HL-60 (cell line): ENCODE data around the gene SLC7A10.

ENCODE experiments used
- DNase-seq, 2 experiments: peaks; one replicate each; pipeline ENCODE4 v3.0.0-alpha.2; 2010 to 2020; ENCODE audit warnings: low read depth in 1 of 2, low spot score in 1 of 2
- H3K27ac ChIP-seq: fragments of 250-450 bp; sonication (Bioruptor Pico); replicated peaks from 2 replicates; pipeline ENCODE4 v1.5.1; 2020; ENCODE audit warnings: mild to moderate bottlenecking, moderate library complexity
- H3K27me3 ChIP-seq: fragments of 250-450 bp; sonication (Bioruptor Pico); 2 replicates; pipeline ENCODE4 v1.5.1; 2021; ENCODE audit warnings: mild to moderate bottlenecking, moderate library complexity; ENCODE audit not compliant: insufficient read depth, poor library complexity, severe bottlenecking
- H3K4me3 ChIP-seq: replicated peaks from 2 replicates; pipeline ENCODE4 v1.5.1; 2011; ENCODE audit warnings: mild to moderate bottlenecking, control low read depth, low read length; ENCODE audit not compliant: insufficient read depth
- GABPA ChIP-seq: IDR thresholded peaks from 2 replicates; pipeline ENCODE4 v1.6.1; 2012; ENCODE audit warnings: low read depth
- POLR2AphosphoS5 ChIP-seq: IDR thresholded peaks from 2 replicates; pipeline ENCODE4 v1.6.1; 2012; ENCODE audit warnings: low read depth
- SPI1 ChIP-seq: IDR thresholded peaks from 2 replicates; pipeline ENCODE4 v1.6.1; 2012; ENCODE audit warnings: low read depth, mild to moderate bottlenecking, borderline replicate concordance
- TF ChIP-seq, protein P1 (sequence below): IDR thresholded peaks from 2 replicates; pipeline ENCODE4 v1.6.1; 2012; ENCODE audit warnings: low read depth; ENCODE audit not compliant: insufficient replicate concordance
- TF ChIP-seq, protein P2 (sequence below): IDR thresholded peaks from one replicate; pipeline ENCODE4 v1.5.1; 2011; ENCODE audit warnings: low read length, control low read depth, inconsistent platforms; ENCODE audit not compliant: insufficient read depth

The SLC7A10 gene

DNA sequence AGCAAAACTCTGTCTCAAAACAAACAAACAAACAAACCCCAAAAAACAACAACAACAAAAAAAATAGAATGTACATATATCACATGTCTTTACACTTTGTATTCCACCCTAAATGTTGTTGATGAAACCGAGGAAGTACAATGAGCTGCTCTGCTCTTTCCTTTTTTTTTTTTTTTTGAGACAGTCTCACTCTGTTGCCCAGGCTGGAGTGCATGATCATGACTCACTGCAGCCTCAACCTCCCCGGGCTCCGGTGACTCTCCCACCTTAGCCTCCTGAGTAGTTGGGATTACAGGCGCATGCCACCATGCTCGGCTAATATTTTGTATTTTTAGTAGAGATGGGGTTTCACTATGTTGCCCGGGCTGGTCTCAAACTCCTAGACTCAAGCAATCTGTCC, 62.2 kb downstream of the SLC7A10 start:
- H3K27ac ChIP-seq = no peak overlapping the region
- H3K27me3 ChIP-seq = no peaks in the 10 kb centered on the region
- H3K4me3 ChIP-seq = no peak overlapping the region
- TF ChIP-seq, protein P1, sequence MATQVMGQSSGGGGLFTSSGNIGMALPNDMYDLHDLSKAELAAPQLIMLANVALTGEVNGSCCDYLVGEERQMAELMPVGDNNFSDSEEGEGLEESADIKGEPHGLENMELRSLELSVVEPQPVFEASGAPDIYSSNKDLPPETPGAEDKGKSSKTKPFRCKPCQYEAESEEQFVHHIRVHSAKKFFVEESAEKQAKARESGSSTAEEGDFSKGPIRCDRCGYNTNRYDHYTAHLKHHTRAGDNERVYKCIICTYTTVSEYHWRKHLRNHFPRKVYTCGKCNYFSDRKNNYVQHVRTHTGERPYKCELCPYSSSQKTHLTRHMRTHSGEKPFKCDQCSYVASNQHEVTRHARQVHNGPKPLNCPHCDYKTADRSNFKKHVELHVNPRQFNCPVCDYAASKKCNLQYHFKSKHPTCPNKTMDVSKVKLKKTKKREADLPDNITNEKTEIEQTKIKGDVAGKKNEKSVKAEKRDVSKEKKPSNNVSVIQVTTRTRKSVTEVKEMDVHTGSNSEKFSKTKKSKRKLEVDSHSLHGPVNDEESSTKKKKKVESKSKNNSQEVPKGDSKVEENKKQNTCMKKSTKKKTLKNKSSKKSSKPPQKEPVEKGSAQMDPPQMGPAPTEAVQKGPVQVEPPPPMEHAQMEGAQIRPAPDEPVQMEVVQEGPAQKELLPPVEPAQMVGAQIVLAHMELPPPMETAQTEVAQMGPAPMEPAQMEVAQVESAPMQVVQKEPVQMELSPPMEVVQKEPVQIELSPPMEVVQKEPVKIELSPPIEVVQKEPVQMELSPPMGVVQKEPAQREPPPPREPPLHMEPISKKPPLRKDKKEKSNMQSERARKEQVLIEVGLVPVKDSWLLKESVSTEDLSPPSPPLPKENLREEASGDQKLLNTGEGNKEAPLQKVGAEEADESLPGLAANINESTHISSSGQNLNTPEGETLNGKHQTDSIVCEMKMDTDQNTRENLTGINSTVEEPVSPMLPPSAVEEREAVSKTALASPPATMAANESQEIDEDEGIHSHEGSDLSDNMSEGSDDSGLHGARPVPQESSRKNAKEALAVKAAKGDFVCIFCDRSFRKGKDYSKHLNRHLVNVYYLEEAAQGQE = no peak
- TF ChIP-seq, protein P2, sequence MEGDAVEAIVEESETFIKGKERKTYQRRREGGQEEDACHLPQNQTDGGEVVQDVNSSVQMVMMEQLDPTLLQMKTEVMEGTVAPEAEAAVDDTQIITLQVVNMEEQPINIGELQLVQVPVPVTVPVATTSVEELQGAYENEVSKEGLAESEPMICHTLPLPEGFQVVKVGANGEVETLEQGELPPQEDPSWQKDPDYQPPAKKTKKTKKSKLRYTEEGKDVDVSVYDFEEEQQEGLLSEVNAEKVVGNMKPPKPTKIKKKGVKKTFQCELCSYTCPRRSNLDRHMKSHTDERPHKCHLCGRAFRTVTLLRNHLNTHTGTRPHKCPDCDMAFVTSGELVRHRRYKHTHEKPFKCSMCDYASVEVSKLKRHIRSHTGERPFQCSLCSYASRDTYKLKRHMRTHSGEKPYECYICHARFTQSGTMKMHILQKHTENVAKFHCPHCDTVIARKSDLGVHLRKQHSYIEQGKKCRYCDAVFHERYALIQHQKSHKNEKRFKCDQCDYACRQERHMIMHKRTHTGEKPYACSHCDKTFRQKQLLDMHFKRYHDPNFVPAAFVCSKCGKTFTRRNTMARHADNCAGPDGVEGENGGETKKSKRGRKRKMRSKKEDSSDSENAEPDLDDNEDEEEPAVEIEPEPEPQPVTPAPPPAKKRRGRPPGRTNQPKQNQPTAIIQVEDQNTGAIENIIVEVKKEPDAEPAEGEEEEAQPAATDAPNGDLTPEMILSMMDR = no peak
- no peak for TF ChIP-seq GABPA
- no peak for DNase-seq

DNA sequence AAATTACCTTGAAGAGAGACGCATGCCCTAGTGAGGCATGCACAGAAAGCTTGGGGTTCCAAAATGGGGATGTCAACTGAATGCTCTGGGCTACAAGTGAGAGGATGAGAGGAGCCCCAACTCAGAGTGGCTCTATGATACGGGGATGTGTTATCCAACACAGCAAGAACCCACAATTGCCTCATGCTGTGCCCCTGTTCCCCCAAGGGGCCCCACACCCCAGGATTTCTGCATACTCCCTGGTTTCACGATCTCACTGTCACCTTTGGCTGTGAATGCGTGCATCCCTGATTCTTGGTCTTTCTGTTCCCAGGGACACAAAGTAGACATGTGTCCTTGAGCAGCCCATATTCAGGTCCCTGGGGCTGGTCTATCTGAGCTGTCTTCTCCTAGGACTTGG, 64.4 kb downstream of the SLC7A10 start:
- peak; percentile 80 to 85 for DNase-seq
- H3K4me3 ChIP-seq = no peak overlapping the region
- H3K27me3 ChIP-seq = no peaks in the 10 kb centered on the region
- TF ChIP-seq, protein P2 = no peak
- TF ChIP-seq SPI1 (no peak), GABPA (no peak), POLR2AphosphoS5 (peak; percentile 48)
- TF ChIP-seq, protein P1 = no peak
- peak overlapping the region; percentile 78 for H3K27ac ChIP-seq

DNA sequence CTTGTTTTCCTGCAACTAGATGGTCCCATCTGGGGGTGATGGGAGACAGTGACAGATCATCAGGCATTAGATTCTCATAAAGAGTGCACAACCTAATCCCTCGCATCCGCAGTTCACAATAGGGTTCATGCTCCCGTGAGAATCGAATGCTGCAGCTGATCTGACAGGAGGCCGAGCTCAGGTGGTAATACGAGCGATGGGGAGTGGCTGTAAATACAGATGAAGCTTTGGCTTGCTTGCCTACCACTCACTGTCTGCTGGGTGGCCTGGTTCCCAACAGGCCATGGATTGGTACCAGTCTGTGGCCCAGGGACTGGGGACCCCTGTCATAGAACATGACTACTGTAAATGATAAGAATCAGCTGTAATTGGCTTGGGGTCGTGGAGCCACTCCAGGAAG, 65.8 kb downstream of the SLC7A10 start:
- H3K27ac ChIP-seq = peak overlapping the region; percentile 78
- no peak overlapping the region for H3K4me3 ChIP-seq
- H3K27me3 ChIP-seq = no peaks in the 10 kb centered on the region
- DNase-seq = no peak
- TF ChIP-seq POLR2AphosphoS5 (no peak), SPI1 (no peak), GABPA (no peak)
- TF ChIP-seq, protein P1 = no peak
- TF ChIP-seq, protein P2 = no peak
